Panc1 (cell line): ENCODE data around the gene PPIP5K2.

Experiments used
- CTCF ChIP-seq: fragments of 450-650 bp; IDR thresholded peaks from 2 replicates; pipeline ENCODE4 v1.5.1; 2017; ENCODE audit warnings: mild to moderate bottlenecking
- POLR2AphosphoS5 ChIP-seq: IDR thresholded peaks from 2 replicates; pipeline ENCODE4 v1.6.1; 2012; ENCODE audit warnings: mild to moderate bottlenecking, low read depth, low read length, moderate library complexity
- REST ChIP-seq, 2 experiments: IDR thresholded peaks; 2 replicates each; pipeline ENCODE4 v1.6.1; 2011 to 2012; ENCODE audit warnings: low read depth in 2 of 2, control low read depth in 1 of 2, low read length in 1 of 2, mild to moderate bottlenecking in 1 of 2, moderate library complexity in 1 of 2; ENCODE audit not compliant: insufficient read depth in 1 of 2
- TCF7L2 ChIP-seq: IDR thresholded peaks from 2 replicates; pipeline ENCODE4 v1.6.1; 2011; ENCODE audit warnings: mild to moderate bottlenecking, low read depth, low read length, inconsistent platforms

GRCh38 chr5:103224118-103224893 lies 104.2 kb downstream of the PPIP5K2 start:
- TF ChIP-seq REST (IDR thresholded peaks at IDR 0.05; ENCODE audit: insufficient read depth in 1 of 2, low read depth in 2 of 2, low read length in 1 of 2) (no peak), CTCF (peak; percentile 83), TCF7L2 (no peak), POLR2AphosphoS5 (no peak)
